DOHH2 (cell line): ENCODE results near the gene XRCC4.

Source experiments
- EZH2phosphoT487 ChIP-seq: fragments of 200-600 bp; sonication (generic); IDR thresholded peaks from 2 replicates; pipeline ENCODE4 v1.6.1; 2017; ENCODE audit warnings: borderline replicate concordance, mild to moderate bottlenecking, antibody characterized with exemption, low read length, moderate library complexity, mixed read lengths
- TF ChIP-seq, protein P1 (sequence below): fragments of 200-600 bp; sonication (generic); IDR thresholded peaks from one replicate; pipeline ENCODE4 v1.5.1; 2014; ENCODE audit warnings: antibody characterized with exemption, mild to moderate bottlenecking, low read depth, low read length; ENCODE audit not compliant: poor library complexity, severe bottlenecking

GRCh38 chr5:83115816-83116215 lies 38.5 kb downstream of the XRCC4 start:
- TF ChIP-seq, protein P1, sequence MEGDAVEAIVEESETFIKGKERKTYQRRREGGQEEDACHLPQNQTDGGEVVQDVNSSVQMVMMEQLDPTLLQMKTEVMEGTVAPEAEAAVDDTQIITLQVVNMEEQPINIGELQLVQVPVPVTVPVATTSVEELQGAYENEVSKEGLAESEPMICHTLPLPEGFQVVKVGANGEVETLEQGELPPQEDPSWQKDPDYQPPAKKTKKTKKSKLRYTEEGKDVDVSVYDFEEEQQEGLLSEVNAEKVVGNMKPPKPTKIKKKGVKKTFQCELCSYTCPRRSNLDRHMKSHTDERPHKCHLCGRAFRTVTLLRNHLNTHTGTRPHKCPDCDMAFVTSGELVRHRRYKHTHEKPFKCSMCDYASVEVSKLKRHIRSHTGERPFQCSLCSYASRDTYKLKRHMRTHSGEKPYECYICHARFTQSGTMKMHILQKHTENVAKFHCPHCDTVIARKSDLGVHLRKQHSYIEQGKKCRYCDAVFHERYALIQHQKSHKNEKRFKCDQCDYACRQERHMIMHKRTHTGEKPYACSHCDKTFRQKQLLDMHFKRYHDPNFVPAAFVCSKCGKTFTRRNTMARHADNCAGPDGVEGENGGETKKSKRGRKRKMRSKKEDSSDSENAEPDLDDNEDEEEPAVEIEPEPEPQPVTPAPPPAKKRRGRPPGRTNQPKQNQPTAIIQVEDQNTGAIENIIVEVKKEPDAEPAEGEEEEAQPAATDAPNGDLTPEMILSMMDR = no peak
- no peak for TF ChIP-seq EZH2phosphoT487
